HG02885 (cell line): ENCODE measurements around the gene ZBED1.
A peak's percentile ranks its signal among the peaks of the same experiment; 100 is the strongest.
"Not testable (repeated sequence)": the region's sequence is repeated elsewhere in the genome, so short reads cannot be mapped to it uniquely, and the experiment has no call there.

ENCODE experiments used
- ATAC-seq: cut with Tn5 transposase; IDR thresholded peaks from one replicate; pipeline ENCODE4 v1.9.1; 2021; ENCODE audit warnings: mild to moderate bottlenecking; ENCODE audit not compliant: unreplicated experiment, poor library complexity

Gene ZBED1

DNA sequence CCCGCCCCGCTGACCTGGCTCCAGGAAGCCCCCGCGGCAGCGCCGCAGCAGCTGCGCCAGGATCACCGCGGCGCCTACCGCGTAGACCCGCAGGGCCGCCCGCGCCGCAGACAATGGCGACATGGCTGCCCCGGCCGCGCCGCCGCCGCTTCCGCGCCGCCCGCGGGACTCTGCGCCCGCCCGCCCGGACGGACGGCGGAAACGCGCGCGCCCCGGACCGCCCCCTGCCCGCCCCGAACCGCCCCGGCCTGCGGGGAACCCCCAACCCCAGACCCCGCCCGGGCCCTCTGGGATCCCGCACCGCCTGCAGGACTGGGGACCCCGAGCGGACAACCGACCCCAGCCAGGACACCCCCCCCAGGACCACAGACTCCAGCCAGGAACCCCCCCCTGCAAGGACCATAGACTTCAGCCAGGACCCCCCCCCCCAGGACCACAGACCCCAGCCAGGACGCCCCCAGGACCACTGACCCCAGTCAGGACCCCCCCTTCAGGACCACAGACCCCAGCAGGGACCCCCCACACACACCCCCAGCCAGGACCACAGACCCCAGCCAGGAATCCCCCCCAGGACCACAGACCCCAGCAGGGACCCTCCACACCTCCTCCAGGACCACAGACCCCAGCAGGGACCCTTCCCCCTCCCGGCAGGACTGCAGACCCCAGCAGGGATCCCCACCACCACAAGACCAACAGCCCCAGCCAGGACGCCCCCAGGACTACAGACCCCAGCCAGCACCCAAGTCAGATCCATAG is at the start of gene ZBED1, which contains the start of gene DHRSX:
Gene ZBED1, minus strand, starts transcription at position 174 of the 756 bp plus-strand sequence. CDS start 10,257 bp downstream, outside the sequence.
Gene DHRSX, minus strand, starts transcription at position 174 of the 756 bp plus-strand sequence. Its CDS starts 51 bp downstream, at position 123.
- peak; percentile 75 for ATAC-seq

DNA sequence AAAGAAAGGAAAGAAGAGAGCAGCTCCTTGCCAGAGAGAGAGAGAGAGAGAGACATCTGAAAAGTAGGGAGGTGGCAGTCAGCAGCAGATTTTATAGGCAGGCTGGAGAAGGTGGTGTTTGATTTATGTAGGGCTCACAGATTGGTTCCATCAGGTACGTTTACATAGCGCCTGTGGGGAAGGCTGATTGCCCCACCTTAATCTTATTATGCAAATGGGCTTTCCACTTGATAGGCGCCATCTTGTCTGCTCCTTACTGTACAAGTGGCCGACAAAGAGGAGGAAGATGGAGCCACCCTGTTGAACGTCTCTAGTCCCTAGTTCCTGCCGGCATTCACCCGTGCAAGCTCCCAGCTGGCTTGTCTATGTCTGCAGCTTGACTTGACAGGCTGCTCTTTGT is 49.1 kb upstream of the ZBED1 start:
- ATAC-seq: no peak

DNA sequence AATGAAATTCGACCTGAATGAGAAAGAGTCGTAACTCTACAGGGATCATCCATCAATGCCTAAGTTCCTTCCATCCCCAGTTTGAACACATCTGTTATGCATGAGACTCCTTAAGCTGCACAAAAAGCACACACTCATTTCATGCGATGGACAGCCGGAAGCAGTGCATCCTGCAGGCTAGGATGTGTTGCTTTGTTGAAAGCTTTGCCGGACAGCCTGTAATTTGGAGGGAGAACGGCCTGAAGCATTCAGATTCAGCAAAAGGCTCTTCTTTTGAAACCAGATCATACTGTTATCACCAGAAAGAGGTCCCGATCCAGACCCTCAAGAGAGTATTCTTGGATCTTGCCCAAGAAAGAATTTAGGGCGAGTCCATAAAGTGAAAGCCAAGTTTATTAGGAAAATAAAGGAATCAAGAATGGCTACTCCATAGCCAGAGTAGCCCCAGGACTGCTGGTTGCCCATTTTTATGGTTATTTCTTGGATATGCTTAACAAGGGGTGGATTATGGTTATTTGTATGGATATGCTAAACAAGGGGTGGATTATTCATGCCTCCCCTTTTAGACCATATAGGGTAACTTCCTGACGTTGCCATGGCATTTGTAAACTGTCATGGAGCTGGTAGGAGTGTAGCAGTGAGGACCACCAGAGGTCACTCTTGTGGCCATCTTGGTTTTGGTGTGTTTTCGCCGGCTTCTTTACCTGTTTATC is 48.1 kb upstream of the ZBED1 start:
- no peak for ATAC-seq

GRCh38 chrX:2547736-2548135 is 47.0 kb upstream of the ZBED1 start:
- no peak for ATAC-seq

DNA sequence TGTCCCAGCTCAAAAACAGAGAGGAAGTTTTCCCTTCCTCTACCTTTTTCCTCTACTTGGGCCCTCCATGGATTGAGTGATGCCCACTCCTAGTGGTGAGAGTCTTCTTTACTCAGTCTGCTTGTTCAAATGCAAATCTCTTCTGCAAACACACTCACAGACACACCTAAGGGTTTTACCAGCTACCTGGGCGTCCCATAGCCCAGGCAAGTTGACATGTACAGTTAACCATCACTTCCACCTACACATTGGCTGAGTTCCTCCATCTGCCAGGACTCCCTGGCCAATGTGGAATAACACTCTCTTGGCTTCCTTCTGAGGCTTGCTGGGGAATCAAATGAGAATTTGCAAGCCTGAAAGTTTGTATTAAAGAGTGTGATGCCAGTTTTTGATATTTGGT is 45.7 kb upstream of the ZBED1 start:
- no peak for ATAC-seq

DNA sequence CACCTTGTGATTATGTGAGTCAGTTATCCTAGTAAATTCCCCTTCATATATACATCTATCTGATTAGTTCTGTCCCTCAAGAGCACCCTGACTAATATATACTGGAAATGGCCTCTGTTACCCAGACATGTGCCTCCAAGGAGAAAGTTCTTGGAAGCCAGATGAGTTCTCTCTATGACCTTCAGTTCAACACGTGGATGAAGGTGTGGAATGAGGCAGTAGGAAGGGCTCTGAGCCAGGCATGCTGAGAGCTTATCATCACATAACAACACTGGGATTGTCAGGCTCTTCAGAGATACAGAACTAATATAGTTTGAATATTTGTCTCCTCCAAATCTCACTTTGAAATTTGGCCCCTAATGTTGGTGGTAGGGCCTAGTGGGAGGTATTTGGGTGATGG is 44.4 kb upstream of the ZBED1 start:
- no peak for ATAC-seq

GRCh38 chrX:2542826-2543521 is 42.2 kb upstream of the ZBED1 start:
- no peak for ATAC-seq

GRCh38 chrX:2541603-2542002 is 40.8 kb upstream of the ZBED1 start:
- ATAC-seq: no peak

DNA sequence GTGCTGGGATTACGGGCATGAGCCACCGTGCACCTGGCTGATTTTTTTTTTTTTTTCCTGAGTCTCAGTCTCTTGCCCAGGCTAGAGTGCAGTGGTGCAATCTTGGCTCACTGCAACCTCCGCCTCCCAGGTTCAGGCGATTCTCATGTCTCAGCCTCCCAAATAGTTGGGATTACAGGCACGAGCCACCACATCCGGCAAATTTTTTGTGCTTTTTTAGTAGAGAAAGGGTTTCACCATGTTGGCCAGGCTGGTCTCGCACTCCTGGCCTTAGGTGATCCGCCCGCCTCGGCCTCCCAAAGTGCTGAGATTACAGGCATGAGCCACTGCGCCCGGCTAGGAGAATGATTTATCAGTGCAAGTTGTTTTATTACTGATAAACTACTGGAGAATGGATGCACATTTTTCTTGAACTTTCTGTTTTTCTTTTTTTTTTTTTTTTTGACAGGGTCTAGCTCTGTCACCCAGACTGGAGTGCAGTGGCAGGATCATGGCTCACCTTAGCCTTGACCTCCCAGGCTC is 39.7 kb upstream of the ZBED1 start:
- no peak for ATAC-seq

DNA sequence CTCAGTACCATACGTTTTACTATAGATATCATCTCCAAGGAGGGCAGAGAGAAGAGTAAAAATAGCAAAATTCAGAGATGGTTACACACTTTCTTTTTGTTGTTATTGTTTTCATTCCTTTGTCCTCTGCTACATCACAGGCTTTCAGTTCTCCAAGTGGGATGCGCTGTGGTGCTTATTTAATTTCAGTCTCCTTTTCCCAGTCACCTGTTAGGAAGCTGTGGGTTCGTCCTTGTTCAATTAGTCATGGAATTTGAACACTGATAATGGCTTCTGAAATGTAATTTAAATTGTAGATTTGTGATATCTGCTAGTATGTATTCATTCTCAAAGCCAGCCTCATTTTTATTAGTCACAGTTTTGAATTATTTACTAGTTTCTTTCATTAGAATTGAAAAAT is 38.8 kb upstream of the ZBED1 start:
- ATAC-seq: no peak

DNA sequence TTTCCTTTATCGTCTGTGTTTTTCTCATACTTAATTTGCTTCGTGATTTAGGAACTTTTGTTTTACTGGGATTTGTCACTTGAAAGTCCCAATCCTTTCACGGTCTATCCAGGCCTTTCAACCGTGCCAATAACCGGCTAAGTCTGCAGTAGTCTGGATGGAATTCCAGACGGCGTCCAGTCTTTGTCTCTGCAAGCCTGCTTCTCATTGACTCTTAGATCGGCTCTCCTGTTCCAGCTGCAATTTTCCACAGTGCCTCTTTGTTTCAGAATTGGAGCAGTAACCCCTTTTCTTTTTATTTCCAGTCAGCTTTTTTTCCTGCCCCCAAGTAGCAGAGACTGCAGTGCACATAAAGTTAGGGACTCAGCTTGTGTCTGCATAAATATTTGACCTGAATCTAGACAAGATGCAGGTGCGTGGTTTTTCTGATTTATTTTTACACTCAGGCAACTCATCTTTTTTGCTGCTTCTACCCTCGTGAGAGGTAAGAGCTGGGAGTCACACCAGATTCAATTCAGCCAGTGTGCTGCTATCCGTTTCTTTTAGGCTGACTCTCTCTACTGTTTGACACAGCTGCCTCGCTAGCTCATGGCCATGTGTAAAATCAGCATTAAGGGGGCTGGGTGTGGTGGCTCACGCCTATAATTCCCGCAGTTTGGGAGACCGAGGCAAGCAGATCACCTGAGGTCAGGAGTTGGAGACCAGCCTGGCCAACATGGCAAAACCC is 37.4 kb upstream of the ZBED1 start:
- ATAC-seq: no peak

GRCh38 chrX:2536974-2537373 is 36.2 kb upstream of the ZBED1 start:
- no peak for ATAC-seq

DNA sequence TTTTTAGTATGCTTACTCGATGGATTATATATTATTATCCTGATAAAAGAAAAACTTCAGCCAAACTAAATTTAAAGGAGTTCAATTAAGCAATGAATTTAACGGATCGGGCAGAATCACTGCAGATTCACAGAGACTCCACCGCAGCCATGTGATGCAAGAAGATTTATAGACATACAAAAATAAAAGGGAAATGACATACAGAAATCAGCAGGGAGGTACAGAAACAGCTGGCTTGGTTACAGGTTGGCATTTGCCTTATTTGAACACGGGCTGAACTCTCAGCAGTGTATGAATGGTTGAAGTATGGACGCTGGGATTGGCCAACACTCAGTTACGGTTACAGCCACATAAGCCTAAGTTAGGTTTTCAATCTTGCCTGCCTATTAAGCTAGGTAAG is 35.4 kb upstream of the ZBED1 start:
- ATAC-seq: no peak

DNA sequence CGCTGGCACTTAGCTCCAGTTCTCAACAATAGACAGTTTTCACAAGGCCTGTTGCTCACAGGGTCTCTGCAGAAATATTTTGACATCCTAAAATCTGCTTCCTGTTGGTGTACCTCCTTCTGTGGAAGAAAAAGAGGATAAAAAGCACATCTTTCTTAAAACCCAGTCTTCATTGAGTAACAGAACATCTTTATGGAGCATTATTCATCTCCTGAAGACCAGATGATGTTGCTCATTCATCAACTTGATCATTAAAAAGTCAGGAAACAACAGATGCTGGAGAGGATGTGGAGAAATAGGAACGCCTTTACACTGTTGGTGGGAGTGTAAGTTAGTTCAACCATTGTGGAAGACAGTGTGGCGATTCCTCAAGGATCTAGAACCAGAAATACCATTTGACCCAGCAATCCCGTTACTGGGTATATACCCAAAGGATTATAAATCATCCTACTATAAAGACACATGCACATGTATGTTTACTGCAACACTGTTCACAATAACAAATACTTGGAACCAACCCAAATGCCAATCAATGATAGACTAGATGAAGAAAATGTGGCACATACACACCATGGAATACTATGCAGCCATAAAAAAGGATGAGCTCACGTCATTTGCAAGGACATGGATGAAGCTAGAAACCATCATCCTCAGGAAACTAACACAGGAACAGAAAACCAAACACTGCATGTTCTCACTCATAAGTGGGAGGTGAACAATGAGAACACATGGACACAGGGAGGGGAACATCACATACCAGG is 33.7 kb upstream of the ZBED1 start:
- not testable (repeated sequence) for ATAC-seq

DNA sequence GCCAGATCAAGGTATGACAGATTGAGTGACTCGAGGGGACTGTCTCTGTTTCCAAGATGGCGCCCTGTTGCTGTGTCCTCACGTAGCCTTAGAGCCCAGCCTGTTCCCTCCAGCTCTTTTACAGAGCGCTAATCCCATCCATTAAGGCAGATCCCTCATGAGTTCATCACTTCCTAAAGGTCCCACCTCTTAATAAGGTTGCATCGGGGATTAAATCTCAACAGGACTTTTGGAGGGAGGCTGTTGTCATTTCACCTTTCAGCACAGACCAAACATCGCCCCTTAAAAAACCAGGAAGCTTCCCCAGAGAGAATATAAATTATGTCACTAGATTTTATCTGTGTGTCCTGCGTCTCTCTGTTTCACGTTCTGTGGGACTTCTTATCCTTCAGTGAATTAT is 32.6 kb upstream of the ZBED1 start:
- no peak for ATAC-seq

- ATAC-seq: no peak
These were observed 25.6 kb upstream of the ZBED1 start for GRCh38 chrX:2526390-2526789.

DNA sequence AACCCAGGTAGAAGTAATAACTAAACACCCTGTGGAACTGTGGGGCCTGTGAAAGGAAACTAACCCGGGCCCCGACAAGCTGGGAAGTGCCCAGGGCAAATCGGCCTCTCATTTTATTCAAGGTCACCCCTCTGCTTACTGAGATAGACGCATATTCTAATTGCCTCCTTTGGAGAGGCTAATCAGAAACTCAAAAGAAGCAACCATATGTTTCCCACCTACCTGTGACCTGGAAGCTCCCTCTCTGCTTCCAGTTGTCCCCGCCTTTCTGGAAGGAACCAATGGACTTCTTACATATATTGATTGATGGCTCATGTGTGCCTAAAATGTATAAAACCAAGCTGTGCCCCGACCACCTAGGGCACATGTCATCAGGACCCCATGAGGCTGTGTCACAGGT is 23.1 kb upstream of the ZBED1 start:
- ATAC-seq: no peak

GRCh38 chrX:2521927-2522386 is 21.2 kb upstream of the ZBED1 start:
- peak; percentile 46 for ATAC-seq
